Measurements from ENCODE around the gene PLA2R1.

GRCh38 chr2:160063271-160063670 is 856 bp upstream of the PLA2R1 start:
- TF ChIP-seq POLR2A (IDR thresholded peaks at IDR 0.05; ENCODE audit: low read depth, low read length) (no peak), BHLHE40 (IDR thresholded peaks at IDR 0.05; ENCODE audit: low read depth, low read length) (no peak), RAD21 (IDR thresholded peaks at IDR 0.05; ENCODE audit: low read length) (no peak), MXI1 (IDR thresholded peaks at IDR 0.05; ENCODE audit: borderline replicate concordance, low read depth, low read length) (no peak), MAZ (IDR thresholded peaks at IDR 0.05; ENCODE audit: borderline replicate concordance, low read depth, low read length) (no peak)
- TF ChIP-seq, protein P1, sequence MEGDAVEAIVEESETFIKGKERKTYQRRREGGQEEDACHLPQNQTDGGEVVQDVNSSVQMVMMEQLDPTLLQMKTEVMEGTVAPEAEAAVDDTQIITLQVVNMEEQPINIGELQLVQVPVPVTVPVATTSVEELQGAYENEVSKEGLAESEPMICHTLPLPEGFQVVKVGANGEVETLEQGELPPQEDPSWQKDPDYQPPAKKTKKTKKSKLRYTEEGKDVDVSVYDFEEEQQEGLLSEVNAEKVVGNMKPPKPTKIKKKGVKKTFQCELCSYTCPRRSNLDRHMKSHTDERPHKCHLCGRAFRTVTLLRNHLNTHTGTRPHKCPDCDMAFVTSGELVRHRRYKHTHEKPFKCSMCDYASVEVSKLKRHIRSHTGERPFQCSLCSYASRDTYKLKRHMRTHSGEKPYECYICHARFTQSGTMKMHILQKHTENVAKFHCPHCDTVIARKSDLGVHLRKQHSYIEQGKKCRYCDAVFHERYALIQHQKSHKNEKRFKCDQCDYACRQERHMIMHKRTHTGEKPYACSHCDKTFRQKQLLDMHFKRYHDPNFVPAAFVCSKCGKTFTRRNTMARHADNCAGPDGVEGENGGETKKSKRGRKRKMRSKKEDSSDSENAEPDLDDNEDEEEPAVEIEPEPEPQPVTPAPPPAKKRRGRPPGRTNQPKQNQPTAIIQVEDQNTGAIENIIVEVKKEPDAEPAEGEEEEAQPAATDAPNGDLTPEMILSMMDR (conservative IDR thresholded peaks at IDR 0.05; ENCODE audit: low read depth, low read length), result no peak
- TF ChIP-seq, protein P2, sequence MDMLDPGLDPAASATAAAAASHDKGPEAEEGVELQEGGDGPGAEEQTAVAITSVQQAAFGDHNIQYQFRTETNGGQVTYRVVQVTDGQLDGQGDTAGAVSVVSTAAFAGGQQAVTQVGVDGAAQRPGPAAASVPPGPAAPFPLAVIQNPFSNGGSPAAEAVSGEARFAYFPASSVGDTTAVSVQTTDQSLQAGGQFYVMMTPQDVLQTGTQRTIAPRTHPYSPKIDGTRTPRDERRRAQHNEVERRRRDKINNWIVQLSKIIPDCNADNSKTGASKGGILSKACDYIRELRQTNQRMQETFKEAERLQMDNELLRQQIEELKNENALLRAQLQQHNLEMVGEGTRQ (IDR thresholded peaks at IDR 0.05; ENCODE audit: low read depth, low read length), result no peak
